ENCODE results near the gene PCBP3.

- TF ChIP-seq CTCF (IDR thresholded peaks at IDR 0.05; ENCODE audit: low read depth, low read length, missing input control) (no peak), RAD21 (IDR thresholded peaks at IDR 0.05) (no peak), FOXA1 (IDR thresholded peaks at IDR 0.05) (no peak), GABPA (IDR thresholded peaks at IDR 0.05 in 1 of 2, conservative IDR thresholded peaks at IDR 0.05 in 1 of 2) (no peak), MAX (IDR thresholded peaks at IDR 0.05) (no peak), REST (IDR thresholded peaks at IDR 0.05) (no peak), JUND (IDR thresholded peaks at IDR 0.05) (no peak)
Observed at GRCh38 chr21:45941338-45941710, 297.8 kb downstream of the PCBP3 start.
